NCI-H510A (cell line): ENCODE results near the gene CSRNP3.
"Not testable (repeated sequence)": the region's sequence is repeated elsewhere in the genome, so short reads cannot be mapped to it uniquely, and the experiment has no call there.

Experiments used
- DNase-seq: peaks from one replicate; lab custom pipeline; 2025; lab: John Stamatoyannopoulos, UW

Gene CSRNP3

DNA sequence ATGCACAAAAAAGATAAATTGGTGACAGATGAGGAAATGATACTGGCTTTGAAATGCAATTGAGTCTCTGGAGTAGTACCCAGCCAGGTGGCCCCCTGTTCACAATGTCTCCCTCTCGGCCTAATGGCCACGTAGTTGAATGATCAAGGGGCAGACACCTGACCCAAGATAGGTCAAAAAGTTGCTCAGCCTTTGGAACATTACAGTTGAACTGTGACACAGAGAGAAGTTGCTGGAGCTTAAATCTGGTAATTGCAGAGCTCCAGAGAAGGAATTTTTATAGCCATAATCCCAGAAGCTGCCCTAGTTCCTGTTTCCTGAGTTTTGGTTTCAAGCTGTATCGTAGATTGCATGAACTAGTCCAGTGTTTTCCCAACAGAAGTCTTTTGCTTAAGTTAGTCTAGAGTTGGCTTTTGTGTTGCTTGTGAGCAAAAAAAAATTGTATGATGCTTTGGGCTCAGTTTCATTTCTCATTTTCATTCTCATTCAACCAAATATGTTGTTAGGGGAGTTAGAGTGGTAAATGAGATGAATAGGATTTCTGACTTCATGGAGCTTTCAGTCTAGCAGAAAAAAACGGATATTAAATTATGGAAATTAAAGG, 117.9 kb downstream of the CSRNP3 start:
- no peak for DNase-seq

DNA sequence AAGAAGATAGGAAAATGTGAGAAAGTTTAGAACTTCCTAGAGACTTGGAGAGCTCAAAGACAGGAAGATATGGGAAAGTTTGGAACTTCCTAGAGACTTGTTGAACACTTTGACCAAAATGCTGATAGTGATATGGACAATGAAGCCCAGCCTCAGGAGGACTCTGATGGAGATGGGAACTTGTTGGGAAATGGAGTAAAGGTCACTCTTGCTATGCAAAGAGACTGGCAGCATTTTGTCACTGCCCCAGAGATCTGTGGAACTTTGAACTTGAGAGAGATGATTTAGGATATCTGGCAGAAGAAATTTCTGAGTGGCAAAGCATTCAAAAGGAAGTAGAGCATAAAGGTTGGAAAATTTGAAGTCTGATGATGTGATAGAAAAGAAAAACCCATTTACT, 121.5 kb downstream of the CSRNP3 start:
- not testable (repeated sequence) for DNase-seq

DNA sequence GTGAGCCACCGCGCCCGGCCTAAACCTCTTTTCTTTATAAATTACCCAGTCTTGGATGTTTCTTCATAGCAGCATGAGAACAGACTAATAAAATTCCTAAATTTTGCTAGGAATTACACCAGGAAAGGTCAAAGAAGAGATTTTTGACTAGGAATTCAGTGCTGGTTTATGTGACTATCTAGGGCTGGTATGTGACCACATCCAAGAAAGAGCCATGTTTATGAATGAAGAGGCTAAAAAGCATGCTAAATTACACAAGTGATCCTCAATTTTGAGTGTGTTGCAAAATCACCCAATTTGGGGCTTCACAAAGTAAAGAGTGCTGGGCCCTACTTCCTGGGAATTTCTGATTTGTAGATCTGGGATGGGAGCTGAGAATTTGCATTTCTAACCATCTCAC, 123.6 kb downstream of the CSRNP3 start:
- no peak for DNase-seq

DNA sequence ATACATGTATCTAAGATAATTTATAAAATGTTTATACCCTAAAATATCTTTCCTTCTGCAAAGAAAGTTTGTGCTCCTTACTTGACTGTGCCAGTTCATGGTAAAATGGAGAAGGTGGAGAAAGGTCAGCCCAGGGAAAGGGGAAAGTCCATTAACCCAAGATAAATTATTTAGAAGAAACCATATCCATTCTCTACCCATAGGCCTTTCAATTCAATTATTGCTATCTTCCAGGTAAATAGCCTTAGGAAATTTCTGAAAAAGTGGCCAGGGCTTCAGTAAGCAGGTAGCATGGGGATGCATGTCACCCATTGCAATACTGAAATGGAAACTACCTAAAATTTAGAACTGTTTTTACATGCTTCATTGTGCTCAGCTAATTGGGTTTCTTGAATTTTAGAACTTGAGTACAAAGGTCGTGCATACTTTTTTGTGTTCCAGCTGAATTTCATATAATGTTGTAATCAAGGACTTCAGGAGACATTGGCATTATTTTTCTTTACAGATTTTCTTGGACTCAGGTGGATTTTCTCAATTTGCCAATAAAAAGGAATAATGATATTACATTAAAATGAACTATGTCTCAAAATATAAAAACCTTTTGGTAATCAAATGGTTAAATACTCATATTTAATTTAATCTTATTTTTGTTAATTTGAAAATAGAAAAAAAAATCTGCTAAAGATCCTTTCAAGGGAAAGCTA, 124.9 kb downstream of the CSRNP3 start:
- DNase-seq = no peak

DNA sequence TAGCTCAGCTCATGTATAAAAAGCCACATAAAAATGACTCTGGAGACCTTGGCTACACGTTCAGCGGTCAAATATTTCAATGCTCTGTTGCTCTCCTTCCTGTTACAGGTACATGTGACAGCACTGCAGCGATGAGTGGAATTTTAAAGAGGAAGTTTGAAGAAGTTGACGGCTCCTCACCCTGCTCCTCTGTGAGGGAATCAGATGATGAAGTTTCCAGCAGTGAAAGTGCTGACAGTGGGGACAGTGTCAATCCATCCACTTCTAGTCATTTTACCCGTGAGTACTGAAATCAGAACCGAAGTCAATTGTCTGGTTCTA, 125.4 kb downstream of the CSRNP3 start:
- no peak for DNase-seq

DNA sequence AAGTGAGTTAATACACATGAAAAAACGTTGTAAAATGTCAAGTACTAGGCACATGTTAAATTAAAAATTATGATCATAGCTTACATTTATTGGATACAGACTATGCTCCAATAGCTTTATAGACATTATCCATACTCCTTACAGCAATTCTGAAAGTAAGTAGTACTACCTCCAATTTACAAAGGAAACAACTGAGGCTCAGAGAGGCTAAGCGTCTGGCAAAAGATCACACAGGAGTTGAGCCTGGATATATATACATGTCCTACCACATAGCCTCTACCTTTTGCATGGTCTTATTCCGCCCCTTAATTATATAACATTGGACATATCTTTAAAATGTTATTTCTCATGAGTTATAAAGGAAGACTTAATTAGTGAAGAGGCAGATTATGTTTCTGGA, 127.3 kb downstream of the CSRNP3 start:
- no peak for DNase-seq

DNA sequence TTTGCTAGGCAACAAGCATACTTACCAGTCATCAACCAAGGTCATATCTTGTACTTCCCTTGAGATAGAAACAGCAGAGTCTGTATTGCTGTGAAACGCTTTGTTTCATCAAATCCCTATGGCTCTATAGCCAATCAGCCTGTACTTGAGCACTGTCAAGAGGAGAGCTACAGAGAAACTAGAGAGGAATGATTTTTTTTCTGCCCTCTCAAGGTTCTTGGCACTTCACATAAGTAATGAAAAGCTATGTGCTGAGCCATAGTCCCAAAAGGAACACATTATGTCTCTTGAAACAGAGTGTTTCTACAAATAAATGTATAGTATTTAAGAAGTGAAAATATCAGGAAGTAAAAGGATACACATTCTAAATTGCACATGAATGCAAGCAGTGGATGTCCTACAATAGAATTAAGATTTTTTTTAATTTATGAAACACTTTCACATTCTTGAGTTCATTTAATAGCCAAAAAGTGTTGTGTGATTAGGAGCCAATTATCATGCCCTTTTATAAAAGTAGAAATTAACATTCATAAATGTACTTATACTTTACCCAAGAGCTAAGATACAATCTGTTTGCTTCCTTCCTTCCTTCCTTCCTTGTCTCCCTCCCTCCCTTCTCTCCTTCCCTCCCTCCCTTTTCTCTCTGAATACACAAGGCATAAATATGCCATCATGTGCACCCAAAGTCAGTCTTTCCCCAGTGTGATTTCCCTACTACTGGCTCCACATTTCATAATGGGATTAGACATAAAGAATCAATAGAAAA, 131.8 kb downstream of the CSRNP3 start:
- no peak for DNase-seq

DNA sequence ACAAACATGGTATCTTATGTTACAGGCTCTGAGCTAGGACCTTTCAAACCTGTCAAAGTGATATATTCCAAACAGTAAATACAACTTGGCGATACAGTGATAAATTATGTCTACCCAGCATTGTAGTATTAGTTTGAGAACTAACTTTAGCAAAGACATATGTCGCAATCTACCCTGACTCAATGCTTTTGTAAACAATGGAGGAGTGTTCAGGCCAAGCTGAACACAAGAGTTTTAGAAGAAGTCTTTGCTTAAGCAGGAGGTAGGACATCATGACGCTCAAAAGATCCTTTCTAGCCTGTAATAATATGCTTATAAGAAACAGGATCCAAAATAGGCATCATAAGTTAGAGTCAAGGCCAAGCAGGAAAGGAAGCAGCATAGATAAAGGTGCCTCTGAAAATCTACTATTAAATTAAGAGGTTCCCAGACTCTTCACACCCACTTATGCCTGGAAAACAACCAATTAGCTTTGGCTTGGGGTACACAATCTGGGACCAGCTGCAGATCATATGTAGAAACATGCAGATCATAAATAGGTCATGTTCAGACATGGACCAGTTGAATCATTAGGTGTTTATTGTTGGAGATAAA, 132.5 kb downstream of the CSRNP3 start:
- DNase-seq = no peak

DNA sequence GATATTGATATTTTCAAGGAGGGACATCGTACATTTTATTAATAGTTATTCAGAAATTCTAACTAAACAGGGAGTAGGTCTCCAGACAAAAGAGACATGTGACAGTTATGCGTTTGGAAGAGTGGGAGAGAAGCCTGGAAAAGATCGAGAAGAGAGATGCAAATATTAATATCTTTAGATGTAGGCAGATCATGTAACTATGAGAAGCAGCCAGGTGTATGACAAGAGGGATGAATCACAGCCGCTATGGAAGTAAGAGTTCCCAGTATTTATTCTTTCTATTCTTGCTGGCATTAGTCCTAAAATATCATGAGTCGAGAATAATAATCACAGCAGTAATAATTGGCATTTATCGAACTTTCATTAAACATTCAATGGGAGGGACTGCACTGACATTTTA, 140.2 kb downstream of the CSRNP3 start:
- no peak for DNase-seq

DNA sequence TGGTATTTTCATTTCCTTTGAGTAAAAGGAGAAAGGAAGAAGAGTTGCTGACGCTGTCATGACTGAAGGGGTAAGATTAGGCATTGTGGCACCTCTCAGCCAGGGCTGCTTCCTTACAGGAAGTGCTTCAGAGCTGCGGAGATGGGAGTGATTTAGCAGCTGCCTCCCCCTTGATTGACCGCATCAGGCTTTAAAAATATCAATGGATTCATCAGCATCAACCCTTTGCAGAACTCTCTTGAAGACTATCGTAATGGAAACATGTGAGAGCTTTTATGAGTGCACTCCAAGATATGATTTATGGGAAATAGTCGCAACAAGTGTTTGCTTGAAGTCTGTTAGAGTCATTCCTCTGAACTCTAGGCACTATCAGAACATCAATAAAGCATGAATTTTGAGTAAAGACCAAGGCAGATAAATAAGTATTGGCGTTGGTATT, 141.1 kb downstream of the CSRNP3 start:
- DNase-seq = peak; percentile 3

DNA sequence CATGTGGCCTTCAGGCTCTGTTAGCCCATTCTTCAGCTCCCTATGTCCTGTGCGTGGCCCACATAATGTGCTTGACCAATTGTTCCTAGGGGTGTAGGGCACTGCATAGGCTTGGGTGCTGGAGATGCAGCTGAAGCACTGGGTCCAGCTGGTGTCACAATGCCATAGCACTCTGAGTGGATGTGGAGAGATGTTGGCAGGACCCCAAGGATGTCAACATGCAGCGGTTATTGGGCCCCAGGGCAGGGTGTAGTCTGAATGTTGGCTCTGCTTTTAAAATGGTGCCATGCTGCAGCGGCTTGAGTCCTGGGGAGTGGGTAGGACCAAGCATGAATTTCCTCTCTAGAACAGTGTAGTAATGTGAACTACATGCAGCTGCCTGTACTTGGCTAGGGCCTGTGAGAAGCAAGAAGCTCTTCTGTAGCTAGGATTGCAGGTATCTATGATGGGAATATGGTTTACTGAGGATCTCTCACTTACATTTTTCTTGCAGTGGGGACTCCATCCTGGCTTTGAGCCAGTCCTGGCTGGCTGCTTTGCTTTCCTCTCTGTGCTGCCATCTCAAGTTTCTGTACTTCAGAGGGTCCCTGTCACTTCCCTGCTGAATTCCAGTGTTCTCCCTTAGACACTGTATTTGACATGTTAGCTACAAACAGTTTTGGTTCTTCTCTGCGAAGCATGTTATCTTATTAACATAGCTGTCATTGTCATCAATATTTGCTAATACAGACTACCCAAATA, 148.4 kb downstream of the CSRNP3 start:
- no peak for DNase-seq

DNA sequence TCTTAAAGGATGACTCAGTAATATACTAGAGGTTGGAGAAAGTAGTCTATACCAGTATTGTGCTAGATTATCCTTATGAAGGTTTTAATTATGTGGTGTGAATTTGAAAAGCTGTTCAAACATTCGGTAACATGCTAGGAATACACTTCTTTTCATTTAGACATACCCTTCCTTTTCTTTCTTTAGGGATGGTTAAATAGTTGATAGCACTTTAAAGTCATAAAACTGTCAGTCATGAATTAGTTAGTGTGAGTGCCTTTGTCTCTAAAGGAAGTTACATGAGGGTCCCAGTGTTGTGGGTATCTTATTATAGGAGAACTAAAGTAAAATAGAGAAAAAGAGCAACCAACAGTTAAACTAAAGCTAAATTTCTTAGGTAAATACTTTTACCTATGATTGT, 149.3 kb downstream of the CSRNP3 start:
- DNase-seq = no peak

DNA sequence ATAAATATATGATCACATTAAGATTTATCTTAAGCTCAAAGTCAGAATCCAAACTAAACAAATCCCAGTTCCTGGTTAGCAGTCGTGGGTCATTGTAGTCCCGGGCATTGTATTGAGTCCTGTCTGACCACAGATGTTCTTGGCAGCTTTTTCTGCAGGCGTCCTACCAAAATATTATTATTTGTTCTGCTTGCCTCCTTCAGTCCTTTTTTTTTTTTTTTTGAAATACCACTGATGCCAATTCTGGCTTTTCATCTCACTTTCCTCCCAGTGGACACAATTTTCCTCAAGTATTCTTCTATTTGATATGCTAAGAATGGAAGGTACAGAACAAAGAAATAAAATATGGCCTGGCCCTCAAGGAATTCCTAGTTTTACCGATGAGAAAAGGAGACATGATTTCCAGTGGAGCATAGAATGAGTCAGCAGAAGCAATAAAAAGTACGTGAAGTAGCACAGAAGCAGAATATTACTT, 151.6 kb downstream of the CSRNP3 start:
- no peak for DNase-seq

DNA sequence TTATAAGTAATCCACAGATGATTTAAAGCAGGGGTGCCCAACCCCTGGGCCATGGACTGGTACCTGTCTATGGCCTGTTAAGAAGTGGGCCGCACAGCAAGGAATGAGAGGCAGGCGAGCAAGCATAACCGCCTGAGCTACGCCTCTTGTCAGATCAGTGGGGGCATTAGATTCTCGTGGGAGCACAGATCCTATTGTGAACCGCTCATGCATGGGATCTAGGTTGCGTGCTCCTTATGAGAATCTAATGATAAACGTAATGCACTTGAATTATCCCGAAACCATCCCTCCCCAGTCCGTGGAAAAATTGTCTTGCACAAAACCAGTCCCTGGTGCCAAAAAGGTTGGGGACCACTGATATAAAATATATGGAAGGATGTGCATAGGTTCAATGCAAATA, 153.7 kb downstream of the CSRNP3 start:
- DNase-seq = no peak

DNA sequence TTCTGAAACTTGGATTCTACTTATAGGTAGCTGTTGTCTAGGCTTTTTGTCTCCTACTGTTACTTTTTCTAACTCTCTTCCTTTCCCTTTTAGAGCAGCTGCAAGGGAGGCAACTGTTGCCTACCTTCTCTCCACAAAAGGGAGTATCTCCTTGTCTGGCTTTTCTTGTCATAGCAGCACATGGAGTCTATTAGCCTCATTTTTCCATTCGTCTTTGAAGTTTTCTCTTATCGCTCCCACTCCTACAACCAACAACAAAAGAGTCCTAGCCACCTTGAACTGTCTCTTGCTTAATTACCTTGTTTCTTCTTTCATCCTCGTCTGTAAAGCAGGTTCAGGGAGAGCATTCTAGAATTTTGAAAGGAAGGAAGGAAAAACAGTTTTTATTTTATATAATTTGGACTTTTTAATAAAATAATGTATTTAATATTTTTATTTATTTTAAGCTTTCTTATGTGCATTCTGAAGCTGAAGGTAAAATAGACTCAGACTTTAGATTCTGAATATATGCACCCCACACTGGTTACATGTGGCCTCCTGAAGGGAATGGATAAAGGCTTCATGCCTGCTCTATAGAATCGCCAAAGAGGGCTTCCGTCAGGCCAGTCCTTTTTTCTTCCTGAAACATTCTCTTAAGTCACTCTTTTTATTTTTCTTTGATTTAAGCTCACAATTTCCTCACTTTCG, 154.4 kb downstream of the CSRNP3 start:
- no peak for DNase-seq

DNA sequence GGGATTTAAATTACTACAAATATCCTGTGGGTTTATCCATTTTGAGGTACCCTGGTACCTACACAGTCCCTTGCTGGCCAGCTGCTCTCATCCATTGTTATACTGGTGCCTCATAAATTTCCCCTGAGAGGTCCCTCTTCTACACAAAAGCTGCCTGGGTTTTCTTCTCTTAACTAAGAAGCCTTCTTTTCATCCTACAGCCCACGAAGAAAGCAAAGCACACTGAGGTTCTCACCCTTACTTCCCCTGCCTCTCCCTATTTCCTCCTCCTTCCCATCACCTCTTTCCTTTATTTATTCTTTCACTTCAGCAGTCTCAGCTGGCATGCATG, 154.9 kb downstream of the CSRNP3 start:
- no peak for DNase-seq

DNA sequence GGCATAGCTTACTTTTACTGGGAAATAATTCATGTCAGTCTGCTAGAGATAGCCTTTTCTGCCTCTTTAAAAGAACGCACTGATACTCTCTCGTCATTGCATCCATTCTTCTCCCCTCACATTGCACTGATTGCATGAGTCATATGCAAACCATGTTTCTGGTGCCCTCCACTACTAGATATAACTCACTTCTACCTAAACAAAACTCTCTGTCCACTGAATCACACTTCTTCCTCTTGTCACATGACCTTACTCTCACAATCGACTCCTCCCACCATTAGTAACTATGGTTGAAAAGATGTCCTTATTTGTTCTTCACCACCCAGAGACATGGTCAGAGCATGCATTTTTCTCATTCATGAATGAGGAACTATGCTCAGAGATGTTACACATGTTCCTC, 158.0 kb downstream of the CSRNP3 start:
- DNase-seq = no peak

DNA sequence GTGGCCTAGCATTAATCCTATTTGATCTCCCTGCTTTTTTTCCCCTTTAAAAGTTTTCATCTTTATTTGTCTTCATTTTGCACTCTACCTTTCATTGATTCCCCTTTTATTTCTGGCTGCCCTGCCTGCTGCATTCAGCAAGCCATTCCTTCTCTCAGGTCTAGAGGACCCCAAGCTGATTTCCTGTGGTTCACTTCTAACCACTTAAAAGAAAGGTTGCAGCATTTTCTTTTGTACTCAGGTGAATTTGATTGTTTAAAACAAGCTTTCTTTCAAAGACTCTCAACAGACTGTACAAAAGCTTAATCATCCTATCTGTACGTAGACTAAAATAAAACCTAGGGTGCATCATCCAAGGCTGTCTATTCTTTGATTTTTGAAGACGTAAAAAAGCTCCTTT, 160.3 kb downstream of the CSRNP3 start:
- DNase-seq = no peak

DNA sequence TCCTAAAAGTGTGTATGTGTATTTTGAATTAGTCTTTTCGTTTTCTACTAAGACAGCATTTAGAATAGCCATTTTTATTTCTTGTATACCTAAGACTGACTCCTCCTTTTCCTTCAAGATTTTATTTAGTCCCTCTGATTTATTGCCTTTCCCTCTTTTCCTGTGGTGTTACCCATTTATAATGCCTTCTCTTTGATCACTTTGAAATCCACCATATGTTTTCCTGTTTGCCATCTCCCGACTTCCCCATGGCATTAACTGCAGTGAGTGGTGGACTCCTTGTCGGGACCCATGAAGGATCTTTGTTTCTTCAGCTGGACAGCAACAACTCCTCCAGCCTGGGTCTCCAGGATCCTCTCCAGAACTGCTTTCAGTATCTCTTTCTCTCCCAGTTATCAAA, 160.7 kb downstream of the CSRNP3 start:
- no peak for DNase-seq

DNA sequence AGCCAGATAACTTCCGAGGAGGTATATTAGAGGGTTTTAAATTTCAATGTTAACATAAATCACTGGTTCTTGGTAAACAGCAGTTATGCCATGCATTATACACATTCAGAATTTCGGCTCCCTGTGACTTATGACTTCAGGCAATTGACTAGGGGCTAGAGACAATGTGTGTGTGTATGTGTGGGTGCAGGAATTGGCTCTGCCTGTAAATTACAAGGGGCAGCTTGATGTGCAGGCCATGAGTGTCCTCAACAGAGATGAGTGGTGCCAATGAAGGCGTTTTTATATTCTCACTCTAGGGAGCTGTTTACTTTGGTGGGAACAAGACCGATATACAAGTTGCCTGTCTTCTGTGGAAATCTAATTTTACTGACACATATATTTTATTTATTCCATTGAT, 161.6 kb downstream of the CSRNP3 start:
- no peak for DNase-seq

DNA sequence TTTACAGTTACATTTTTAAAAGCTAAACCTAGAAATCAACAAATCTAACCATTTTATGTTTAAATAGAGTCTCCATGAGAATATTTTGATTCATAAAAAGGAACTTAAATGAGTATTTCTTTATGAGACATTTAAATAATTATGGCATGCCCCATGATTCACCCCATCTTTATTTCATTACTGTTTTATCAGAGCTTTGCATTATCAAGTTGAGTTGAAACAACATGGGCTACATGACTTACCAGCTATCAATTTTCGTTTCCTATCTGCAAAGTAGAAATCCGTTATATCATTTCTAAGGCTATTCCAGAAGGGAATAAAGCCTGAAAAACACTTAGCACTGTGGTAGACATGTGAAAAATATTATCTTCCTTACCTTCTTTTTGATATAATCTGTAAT, 163.1 kb downstream of the CSRNP3 start:
- no peak for DNase-seq

DNA sequence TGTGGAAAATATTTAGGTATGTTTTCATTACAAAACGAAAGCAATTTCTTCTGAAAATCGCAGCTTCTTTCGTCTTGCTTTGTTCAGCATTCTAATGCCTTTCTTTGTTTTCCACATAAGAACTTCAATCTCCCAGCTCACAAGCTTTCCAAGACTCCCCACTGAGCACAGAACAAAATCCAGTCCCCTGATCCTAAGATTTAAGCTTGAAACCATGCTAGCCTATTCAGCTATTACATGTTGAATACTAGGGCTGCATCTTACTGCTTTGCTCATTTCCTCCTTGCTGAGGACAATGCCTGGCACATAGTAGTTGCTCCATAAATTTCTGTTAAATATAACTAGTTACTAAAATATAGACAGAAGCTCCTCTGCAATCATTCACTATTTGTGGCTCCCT, 163.9 kb downstream of the CSRNP3 start:
- DNase-seq = no peak
